Stimulated activated naive B cell treated with anti-CD40 and anti-IgM and Interleukin-4, amounts not matched to agents 10 μg/mL and 1 μg/mL and 100 μg/mL, for 72 hours (primary cell): Measurements from ENCODE around the gene KLHL30.
A peak's percentile ranks its signal among the peaks of the same experiment; 100 is the strongest.

Experiments used
- ATAC-seq, 2 donors: fragments of 150-1000 bp; cut with Tn5 transposase; replicated peaks; 2 replicates each; pipeline ENCODE4 v1.10.0; 2021; ENCODE audit warnings: moderate library complexity in 1 of 2
- DNase-seq: peaks from one replicate; pipeline ENCODE4 v3.0.0; 2021
- H3K27ac Mint-ChIP-seq: one replicate; pipeline ENCODE4 v1.8.0; 2022; ENCODE audit warnings: mild to moderate bottlenecking, mixed read lengths
- H3K27me3 Mint-ChIP-seq, 2 donors: one replicate each; pipeline ENCODE4 v1.8.0; 2022; ENCODE audit warnings: mixed read lengths in 2 of 2
- H3K36me3 Mint-ChIP-seq, 2 donors: one replicate each; pipeline ENCODE4 v1.8.0; 2022; ENCODE audit warnings: mixed read lengths in 2 of 2, mild to moderate bottlenecking in 1 of 2
- H3K4me1 Mint-ChIP-seq, 2 donors: one replicate each; pipeline ENCODE4 v1.8.0; 2022; ENCODE audit warnings: mixed read lengths in 2 of 2, mild to moderate bottlenecking in 1 of 2
- H3K4me3 Mint-ChIP-seq, 2 donors: one replicate each; pipeline ENCODE4 v1.8.0; 2022; ENCODE audit warnings: mild to moderate bottlenecking in 2 of 2, mixed read lengths in 2 of 2, moderate library complexity in 1 of 2
- H3K9me3 Mint-ChIP-seq, 2 donors: one replicate each; pipeline ENCODE4 v1.8.0; 2022; ENCODE audit warnings: mixed read lengths in 2 of 2, mild to moderate bottlenecking in 1 of 2

KLHL30 gene

DNA sequence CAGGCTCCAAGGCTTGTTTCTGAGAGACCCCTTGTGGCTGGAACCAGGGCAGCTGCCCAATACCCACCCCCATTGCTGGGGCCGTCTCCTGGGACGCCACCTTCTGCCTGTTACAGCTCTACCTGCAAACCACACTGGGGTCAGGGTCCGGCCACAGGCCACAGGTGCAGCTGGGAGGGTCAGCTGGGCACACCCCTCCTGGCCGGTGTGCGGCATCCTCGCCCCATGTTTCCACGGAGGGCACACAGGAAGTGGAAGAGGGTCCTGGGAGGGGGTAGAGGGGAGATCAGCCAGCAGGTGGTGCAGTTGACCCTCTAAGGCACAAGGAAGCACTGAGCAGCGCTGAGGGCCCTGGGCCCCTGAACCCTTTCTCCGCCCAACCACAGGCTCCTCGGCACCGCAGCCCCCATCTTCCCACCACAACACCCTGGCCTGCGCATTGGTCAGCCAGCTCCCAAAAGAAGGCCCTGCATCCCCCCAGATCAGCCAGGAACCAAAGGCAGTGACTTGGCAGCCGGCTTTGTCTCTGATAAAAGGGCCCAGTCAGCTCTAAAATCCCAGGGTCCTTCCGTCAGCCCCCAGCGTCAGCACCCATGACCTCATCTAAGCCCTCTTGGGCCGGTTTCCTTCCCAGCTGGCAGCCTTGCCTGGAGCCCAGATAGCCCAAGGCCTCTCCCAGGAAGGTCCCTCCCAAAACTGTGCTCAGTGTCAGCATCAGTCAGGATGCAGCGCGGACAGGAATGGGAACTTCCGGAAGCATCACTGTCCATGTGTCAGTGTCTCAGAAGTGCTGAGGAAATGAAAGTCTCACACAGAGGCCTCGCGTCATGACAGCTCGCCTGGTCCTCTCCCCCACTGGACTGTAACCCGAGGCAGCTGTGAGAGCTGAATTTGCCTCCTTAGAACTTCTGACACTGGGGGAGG is 22.0 kb downstream of the KLHL30 start:
- H3K36me3 Mint-ChIP-seq = peaks cover 8 to 10% of the 10 kb centered on the region in 2 donors
- peak overlapping the region; percentile 21 to 78 for H3K4me3 Mint-ChIP-seq
- peaks cover 40 to 59% of the 10 kb centered on the region in 2 donors for H3K27me3 Mint-ChIP-seq
- H3K27ac Mint-ChIP-seq = no peak overlapping the region
- DNase-seq (no peak), ATAC-seq (peak; percentile 20 to 52)
- no peaks in the 10 kb centered on the region for H3K9me3 Mint-ChIP-seq
- H3K4me1 Mint-ChIP-seq = peaks cover 18 to 32% of the 10 kb centered on the region in 2 donors

- no peaks in the 10 kb centered on the region for H3K9me3 Mint-ChIP-seq
- no peak overlapping the region for H3K4me3 Mint-ChIP-seq
- peaks cover 12 to 14% of the 10 kb centered on the region in 2 donors for H3K36me3 Mint-ChIP-seq
- ATAC-seq (no peak), DNase-seq (no peak)
- H3K4me1 Mint-ChIP-seq = peaks cover 18 to 32% of the 10 kb centered on the region in 2 donors
- H3K27me3 Mint-ChIP-seq = peaks cover 44 to 60% of the 10 kb centered on the region in 2 donors
- no peak overlapping the region for H3K27ac Mint-ChIP-seq
Observed at GRCh38 chr2:238161291-238162051, 23.0 kb downstream of the KLHL30 start.

- no peak for ATAC-seq
- H3K4me3 Mint-ChIP-seq = no peak overlapping the region
Observed at GRCh38 chr2:238162251-238162845, 23.9 kb downstream of the KLHL30 start.

GRCh38 chr2:238162846-238163441 is 24.5 kb downstream of the KLHL30 start:
- H3K4me3 Mint-ChIP-seq = no peak overlapping the region
- ATAC-seq (no peak), DNase-seq (no peak)
- H3K9me3 Mint-ChIP-seq = no peaks in the 10 kb centered on the region
- H3K4me1 Mint-ChIP-seq = peaks cover 18 to 32% of the 10 kb centered on the region in 2 donors
- peaks cover 22 to 26% of the 10 kb centered on the region in 2 donors for H3K36me3 Mint-ChIP-seq
- H3K27ac Mint-ChIP-seq = no peak overlapping the region
- H3K27me3 Mint-ChIP-seq = peaks cover 44 to 60% of the 10 kb centered on the region in 2 donors

More at GRCh38 chr2:238162251-238162845, 23.9 kb downstream of the KLHL30 start:
- no peaks in the 10 kb centered on the region for H3K9me3 Mint-ChIP-seq
- DNase-seq = no peak
- peaks cover 44 to 60% of the 10 kb centered on the region in 2 donors for H3K27me3 Mint-ChIP-seq
- peaks cover 18 to 32% of the 10 kb centered on the region in 2 donors for H3K4me1 Mint-ChIP-seq
- H3K36me3 Mint-ChIP-seq = peaks cover 17 to 20% of the 10 kb centered on the region in 2 donors
- H3K27ac Mint-ChIP-seq = no peak overlapping the region

DNA sequence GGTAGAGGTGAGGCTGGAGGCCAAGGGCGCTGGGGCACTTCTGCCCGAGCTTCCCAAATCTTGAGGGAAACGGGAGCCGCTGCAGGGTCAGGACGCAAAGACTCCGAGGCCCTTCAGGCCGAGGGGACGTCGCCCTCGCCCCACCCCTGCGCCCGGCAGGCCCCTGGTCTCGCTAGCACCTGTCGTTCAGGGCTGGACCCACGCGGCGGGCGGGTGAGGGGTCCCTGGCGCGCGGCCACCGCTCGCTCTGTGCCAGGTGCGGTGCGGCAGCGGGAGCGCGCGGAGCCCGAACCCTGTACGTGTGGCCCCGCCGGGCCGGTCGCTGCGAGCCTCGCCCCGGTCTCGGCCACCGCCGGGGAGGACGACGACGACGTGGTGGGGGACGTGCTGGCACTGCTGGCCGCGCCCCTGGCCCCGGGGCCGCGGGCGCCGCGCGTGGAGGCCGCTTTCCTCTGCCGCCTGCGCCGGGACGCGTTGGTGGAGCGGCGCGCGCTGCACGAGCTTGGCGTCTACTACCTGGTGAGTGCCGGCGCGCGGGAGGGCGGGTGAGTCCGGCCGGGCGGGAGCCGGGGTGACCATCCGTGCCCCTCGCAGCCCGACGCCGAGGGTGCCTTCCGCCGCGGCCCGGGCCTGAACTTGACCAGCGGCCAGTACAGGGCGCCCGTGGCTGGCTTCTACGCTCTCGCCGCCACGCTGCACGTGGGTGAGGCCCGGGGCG is 25.2 kb downstream of the KLHL30 start:
- H3K4me3 Mint-ChIP-seq = no peak overlapping the region
- ATAC-seq = no peak
- peaks cover 44 to 55% of the 10 kb centered on the region in 2 donors for H3K27me3 Mint-ChIP-seq
- H3K27ac Mint-ChIP-seq = no peak overlapping the region
- H3K9me3 Mint-ChIP-seq = no peaks in the 10 kb centered on the region
- H3K36me3 Mint-ChIP-seq = peaks cover 24 to 32% of the 10 kb centered on the region in 2 donors
- DNase-seq = no peak
- H3K4me1 Mint-ChIP-seq = peaks cover 18 to 32% of the 10 kb centered on the region in 2 donors

- ATAC-seq (no peak), DNase-seq (no peak)
- H3K4me1 Mint-ChIP-seq = peaks cover 15 to 26% of the 10 kb centered on the region in 2 donors
- peaks cover 36 to 46% of the 10 kb centered on the region in 2 donors for H3K27me3 Mint-ChIP-seq
- no peak overlapping the region for H3K27ac Mint-ChIP-seq
- no peaks in the 10 kb centered on the region for H3K9me3 Mint-ChIP-seq
- peak overlapping the region; percentile 17 to 65 for H3K4me3 Mint-ChIP-seq
- H3K36me3 Mint-ChIP-seq = peaks cover 28 to 40% of the 10 kb centered on the region in 2 donors
Observed at GRCh38 chr2:238164906-238165287, 26.4 kb downstream of the KLHL30 start.

GRCh38 chr2:238165288-238165921 is 26.9 kb downstream of the KLHL30 start:
- Mint-ChIP-seq H3K9me3 (no peaks in the 10 kb centered on the region), H3K36me3 (peaks cover 31 to 45% of the 10 kb centered on the region in 2 donors), H3K27ac (no peak overlapping the region), H3K4me3 (no peak overlapping the region), H3K27me3 (peaks cover 32 to 42% of the 10 kb centered on the region in 2 donors), H3K4me1 (peaks cover 15 to 24% of the 10 kb centered on the region in 2 donors)
- ATAC-seq = no peak
- DNase-seq = no peak

DNA sequence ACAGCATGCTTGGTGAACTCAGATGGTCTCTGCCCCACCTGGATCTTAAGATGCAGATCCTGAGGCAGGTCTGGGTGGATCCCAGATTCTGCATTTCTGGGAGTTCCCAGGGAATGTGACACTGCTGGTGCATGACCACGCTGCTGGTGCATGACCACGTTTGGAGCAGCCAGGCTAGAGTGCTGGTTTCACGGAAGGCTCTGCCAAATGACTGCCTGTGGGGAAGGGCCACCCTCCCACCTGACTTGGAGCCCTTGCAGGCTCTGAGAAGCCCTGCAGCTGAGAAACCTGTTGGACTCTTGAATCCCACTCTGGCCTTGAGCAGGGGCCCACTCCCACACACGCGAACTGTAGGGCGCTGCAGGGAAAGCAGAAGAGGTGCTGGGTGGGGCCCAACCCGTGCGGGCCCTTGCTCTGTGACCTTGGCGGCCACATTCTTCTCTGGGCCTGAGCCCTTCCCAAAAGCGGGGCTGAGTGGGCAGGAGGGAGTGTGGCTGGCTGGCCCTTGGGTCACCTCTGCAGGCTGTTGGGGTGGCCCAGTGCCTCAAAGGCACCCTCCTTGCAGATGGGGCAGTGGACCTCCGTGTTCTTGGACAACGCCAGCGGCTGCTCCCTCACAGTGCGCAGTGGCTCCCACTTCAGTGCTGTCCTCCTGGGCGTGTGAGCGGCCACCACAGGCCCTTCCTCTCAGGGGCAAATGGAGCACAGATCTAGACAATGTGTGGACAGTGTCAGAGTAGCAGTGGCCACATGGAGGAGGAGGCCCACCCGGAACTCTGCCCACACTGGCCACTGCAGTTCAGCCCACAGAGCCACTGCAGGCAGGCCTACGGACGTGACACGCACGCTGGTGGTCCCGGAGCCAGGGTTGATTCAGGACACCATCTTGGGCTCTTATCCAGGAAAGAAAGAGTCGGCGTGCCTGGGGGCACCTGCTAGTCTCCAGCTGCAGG is 28.2 kb downstream of the KLHL30 start:
- peaks cover 19 to 30% of the 10 kb centered on the region in 2 donors for H3K27me3 Mint-ChIP-seq
- H3K36me3 Mint-ChIP-seq = peaks cover 36 to 50% of the 10 kb centered on the region in 2 donors
- peaks cover 12 to 19% of the 10 kb centered on the region in 2 donors for H3K4me1 Mint-ChIP-seq
- DNase-seq (no peak), ATAC-seq (no peak)
- no peak overlapping the region for H3K27ac Mint-ChIP-seq
- no peak overlapping the region for H3K4me3 Mint-ChIP-seq
- no peaks in the 10 kb centered on the region for H3K9me3 Mint-ChIP-seq

DNA sequence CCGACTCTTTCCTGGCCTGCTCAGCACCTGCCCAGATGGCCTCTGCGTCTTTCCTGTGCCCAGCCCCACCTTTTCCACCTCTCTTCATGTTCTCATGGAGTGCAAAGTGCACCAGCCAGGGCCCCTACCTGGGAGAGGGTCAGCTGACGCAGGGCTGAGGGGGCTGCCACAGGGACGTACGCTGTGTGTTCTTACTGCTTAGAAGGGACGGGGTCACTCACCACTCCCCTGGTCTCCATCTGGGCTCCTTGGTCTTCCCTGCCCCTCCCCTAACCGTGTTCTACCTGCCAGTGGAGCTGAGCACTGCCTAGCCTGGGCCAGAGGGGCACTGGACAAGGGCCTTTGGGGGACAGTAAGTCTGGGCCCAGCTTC is 28.9 kb downstream of the KLHL30 start:
- H3K36me3 Mint-ChIP-seq = peaks cover 39 to 57% of the 10 kb centered on the region in 2 donors
- no peak overlapping the region for H3K27ac Mint-ChIP-seq
- no peak for DNase-seq
- peaks cover 12 to 19% of the 10 kb centered on the region in 2 donors for H3K4me1 Mint-ChIP-seq
- peaks cover 18 to 24% of the 10 kb centered on the region in 2 donors for H3K27me3 Mint-ChIP-seq
- H3K9me3 Mint-ChIP-seq = no peaks in the 10 kb centered on the region
- no peak overlapping the region for H3K4me3 Mint-ChIP-seq
- ATAC-seq = no peak

DNA sequence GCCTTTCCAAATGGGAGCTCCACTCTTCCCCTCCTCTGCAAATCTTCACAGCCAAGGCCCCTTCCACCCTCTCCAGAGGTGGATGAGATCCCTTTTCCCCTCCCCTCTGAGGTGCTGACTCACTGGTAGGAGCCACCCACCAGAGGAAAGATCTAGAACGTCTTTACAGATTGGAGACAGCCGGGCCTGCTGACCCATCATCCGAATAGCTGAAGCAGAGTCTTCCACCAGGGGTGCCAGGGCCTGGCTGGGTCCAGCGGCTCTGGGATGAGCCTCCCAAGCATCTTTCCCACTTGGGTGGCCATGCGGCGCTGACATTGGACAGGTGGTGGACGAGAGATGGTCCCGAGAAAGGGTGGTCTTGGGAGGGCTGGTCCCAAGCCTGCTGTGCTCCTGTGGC is 29.3 kb downstream of the KLHL30 start:
- DNase-seq = no peak
- Mint-ChIP-seq H3K27me3 (peaks cover 18 to 20% of the 10 kb centered on the region in 2 donors), H3K4me3 (no peak overlapping the region), H3K36me3 (peaks cover 42 to 61% of the 10 kb centered on the region in 2 donors), H3K4me1 (peaks cover 12 to 19% of the 10 kb centered on the region in 2 donors), H3K9me3 (no peaks in the 10 kb centered on the region), H3K27ac (peak overlapping the region; percentile 20)
- no peak for ATAC-seq

DNA sequence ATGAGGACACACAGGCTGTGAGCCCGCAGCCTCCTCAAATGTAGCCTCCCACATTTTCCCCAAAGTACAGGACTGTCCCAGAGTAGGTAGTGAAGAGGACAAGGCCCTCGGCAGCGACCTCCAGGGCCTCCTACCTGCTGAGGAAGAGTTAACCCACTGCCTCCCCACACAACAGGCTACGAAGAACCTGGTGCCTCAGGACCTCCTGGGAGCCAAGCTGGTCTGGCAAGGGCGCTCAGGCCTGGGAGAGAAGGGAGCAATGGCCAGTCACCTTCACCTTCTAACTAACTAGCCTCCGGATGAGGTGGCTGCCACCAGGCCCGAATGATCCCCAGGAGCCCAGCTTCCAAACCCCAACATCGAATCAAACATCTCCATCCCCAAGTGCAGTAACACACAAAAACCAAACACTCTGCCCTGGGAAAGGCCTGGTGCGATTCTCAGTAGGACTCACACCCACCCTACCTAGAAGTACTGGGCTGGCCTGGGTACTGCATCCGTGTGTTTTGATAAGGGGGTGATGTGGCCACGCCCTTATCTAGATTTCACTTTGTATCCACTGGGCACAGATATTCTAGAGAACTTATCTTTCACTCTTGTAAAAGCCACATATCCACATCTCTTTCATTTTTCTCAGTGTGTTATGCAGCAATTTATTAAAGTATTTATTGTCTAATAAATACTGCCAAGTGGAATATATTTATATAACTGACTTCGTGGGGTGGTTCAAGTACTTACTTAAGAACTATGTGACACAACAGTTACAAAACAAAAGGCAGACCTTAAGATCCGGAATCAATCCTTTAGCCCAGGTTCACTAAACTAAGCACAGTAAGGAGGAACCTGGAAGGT is 30.0 kb downstream of the KLHL30 start:
- peaks cover 12 to 19% of the 10 kb centered on the region in 2 donors for H3K4me1 Mint-ChIP-seq
- H3K4me3 Mint-ChIP-seq = no peak overlapping the region
- H3K27me3 Mint-ChIP-seq = peaks cover 15 to 18% of the 10 kb centered on the region in 2 donors
- ATAC-seq (no peak), DNase-seq (no peak)
- no peaks in the 10 kb centered on the region for H3K9me3 Mint-ChIP-seq
- H3K36me3 Mint-ChIP-seq = peaks cover 49 to 68% of the 10 kb centered on the region in 2 donors
- no peak overlapping the region for H3K27ac Mint-ChIP-seq
